ENCODE measurements around the gene SETBP1. TPM values are rescaled to one million over a fixed set of nuclear protein-coding genes. Genes with fewer than 3 reads are reported as not detected.

The SETBP1 gene
- total RNA-seq, 4 donors from 2014 or later, result 3.3 to 86.6 (median 16.3) TPM

DNA sequence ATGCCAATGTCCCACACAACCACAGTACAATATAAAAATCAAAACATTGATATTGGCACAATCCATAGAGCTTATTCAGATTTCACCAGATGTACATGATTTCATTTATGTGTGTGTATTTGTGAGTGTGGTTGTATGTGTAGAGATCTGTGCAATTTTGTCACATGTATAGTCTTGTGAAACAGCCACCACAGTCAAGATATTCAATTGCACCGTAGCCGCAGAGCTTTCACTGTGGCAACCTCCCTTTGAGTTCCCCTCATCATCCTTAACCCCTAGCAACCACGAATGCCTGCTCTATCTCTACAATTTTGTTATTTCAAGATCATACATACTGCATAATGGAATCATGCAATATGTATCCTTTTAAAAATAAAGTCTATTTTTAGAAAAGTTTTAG is 391.3 kb downstream of the SETBP1 start:
- H3K4me1 ChIP-seq, result no peaks in the 10 kb centered on the region
- no peaks in the 10 kb centered on the region for H3K27me3 ChIP-seq
- no peak for TF ChIP-seq POLR2A (IDR thresholded peaks at IDR 0.05)
- TF ChIP-seq, protein P1, sequence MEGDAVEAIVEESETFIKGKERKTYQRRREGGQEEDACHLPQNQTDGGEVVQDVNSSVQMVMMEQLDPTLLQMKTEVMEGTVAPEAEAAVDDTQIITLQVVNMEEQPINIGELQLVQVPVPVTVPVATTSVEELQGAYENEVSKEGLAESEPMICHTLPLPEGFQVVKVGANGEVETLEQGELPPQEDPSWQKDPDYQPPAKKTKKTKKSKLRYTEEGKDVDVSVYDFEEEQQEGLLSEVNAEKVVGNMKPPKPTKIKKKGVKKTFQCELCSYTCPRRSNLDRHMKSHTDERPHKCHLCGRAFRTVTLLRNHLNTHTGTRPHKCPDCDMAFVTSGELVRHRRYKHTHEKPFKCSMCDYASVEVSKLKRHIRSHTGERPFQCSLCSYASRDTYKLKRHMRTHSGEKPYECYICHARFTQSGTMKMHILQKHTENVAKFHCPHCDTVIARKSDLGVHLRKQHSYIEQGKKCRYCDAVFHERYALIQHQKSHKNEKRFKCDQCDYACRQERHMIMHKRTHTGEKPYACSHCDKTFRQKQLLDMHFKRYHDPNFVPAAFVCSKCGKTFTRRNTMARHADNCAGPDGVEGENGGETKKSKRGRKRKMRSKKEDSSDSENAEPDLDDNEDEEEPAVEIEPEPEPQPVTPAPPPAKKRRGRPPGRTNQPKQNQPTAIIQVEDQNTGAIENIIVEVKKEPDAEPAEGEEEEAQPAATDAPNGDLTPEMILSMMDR (IDR thresholded peaks at IDR 0.05), result no peak
- no peaks in the 10 kb centered on the region for H3K9me3 ChIP-seq
- no peak overlapping the region for H3K4me3 ChIP-seq
- DNase-seq, result no peak
- H3K27ac ChIP-seq, result no peak overlapping the region
- H3K36me3 ChIP-seq, result no peaks in the 10 kb centered on the region

DNA sequence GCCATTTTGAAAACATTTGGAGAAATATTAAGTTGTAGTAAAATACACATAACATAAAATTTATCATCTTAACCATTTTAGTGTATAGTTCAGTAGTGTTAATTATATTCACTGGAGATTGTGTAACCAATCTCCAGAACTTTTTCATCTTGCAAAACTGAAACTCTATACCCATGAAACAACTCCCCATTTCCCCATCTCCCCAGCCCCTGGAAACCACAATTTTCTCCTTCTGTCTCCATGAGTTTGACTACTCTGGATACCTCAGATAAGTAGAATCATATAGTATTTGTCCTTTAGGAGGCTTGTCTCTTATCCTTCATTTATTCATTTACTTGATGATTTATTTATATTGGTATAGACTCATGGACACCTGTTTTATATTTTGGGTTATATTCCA is 392.9 kb downstream of the SETBP1 start:
- Histone ChIP-seq H3K4me1 (no peaks in the 10 kb centered on the region), H3K27ac (no peak overlapping the region), H3K27me3 (no peaks in the 10 kb centered on the region), H3K36me3 (no peaks in the 10 kb centered on the region), H3K9me3 (no peaks in the 10 kb centered on the region), H3K4me3 (no peak overlapping the region)
- no peak for TF ChIP-seq POLR2A (IDR thresholded peaks at IDR 0.05)
- TF ChIP-seq, protein P1 (IDR thresholded peaks at IDR 0.05), result no peak
- DNase-seq, result no peak

DNA sequence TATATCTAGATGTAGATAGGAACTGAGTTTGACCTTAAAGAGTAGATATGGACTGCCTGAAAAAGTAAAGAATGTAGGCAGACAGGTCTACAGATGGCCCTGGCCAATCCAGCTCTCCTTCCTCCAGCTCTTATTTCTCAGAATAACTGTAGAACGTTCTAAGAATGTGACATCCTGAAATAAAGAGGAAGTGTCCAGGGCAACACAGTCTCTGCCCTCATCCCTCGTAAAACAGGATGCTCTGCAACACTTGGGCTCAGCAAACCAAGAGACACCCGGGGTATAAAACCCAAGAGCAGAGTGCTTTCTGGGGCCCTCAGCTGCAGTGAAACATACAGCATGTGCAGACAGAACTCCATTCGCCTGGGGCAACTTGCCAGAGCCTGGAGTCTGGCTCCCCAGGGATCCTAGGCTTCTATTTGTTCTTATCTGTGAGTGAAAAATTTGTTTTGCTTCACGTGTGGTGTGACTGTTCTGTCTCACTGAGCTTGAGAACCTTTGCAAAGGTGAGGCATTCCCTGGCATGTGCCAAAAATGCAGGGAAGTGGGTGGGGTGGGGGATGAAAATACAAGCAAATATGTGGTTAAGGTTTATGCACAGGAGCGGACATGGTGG is 401.0 kb downstream of the SETBP1 start:
- TF ChIP-seq POLR2A (IDR thresholded peaks at IDR 0.05), result no peak
- TF ChIP-seq, protein P1 (IDR thresholded peaks at IDR 0.05), result no peak
- H3K4me1 ChIP-seq, result no peaks in the 10 kb centered on the region
- H3K36me3 ChIP-seq, result no peaks in the 10 kb centered on the region
- no peaks in the 10 kb centered on the region for H3K27me3 ChIP-seq
- H3K4me3 ChIP-seq, result no peak overlapping the region
- no peak for DNase-seq
- H3K27ac ChIP-seq, result no peak overlapping the region
- no peaks in the 10 kb centered on the region for H3K9me3 ChIP-seq

DNA sequence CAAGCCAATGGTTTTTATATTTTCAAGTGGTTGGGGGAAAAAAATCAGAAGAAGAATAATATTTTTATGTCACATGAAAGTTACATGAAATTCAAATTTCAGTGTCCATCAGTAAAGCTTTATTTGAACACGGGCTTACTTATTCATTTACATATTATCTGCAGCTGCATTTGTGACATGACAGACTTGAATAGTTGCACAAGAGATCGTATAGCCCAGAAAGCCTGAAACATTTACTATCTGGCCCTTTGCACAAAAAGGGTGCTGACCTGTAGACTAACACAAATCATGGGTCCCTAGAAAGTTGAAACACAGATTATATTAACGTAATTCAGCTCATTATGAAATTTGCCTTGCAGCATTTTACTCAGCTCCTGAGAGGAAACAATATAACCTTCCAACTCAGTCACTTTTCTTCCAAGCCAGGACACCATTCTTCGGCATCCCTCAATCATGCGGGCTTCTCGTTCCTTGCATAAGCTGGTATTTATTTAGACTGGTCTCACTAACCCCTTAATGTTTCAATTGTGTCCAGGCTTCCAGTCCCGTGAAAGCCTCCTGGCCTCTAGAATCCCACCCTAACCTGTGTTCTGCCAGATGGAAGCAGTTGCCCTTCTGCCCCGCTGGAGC is 402.7 kb downstream of the SETBP1 start:
- TF ChIP-seq, protein P1 (IDR thresholded peaks at IDR 0.05), result no peak
- TF ChIP-seq POLR2A (IDR thresholded peaks at IDR 0.05), result no peak
- H3K27ac ChIP-seq, result no peak overlapping the region
- no peaks in the 10 kb centered on the region for H3K36me3 ChIP-seq
- no peaks in the 10 kb centered on the region for H3K4me1 ChIP-seq
- H3K9me3 ChIP-seq, result no peaks in the 10 kb centered on the region
- H3K27me3 ChIP-seq, result no peaks in the 10 kb centered on the region
- no peak for DNase-seq
- no peak overlapping the region for H3K4me3 ChIP-seq

DNA sequence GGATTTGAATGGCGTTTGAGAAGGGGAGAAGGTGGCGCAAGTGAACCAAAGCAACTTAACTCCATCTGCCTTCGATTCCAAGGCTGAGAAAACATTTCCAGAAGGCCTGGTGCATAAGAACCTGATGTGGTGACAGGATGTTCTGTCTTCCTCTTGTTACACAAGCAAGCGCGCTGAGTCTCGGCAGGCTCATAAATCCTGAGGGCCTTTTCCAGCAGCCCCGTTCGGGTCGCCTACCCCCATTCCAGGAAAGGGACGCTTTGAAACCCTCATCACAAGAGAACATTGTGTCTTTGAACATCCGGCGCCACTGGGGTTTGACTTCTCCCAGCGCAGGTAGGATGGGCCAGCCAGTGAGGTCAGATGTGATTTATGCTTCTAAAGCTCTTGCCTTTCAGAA is 403.5 kb downstream of the SETBP1 start:
- no peaks in the 10 kb centered on the region for H3K9me3 ChIP-seq
- TF ChIP-seq, protein P1 (IDR thresholded peaks at IDR 0.05), result no peak
- no peak for TF ChIP-seq POLR2A (IDR thresholded peaks at IDR 0.05)
- no peaks in the 10 kb centered on the region for H3K27me3 ChIP-seq
- H3K36me3 ChIP-seq, result no peaks in the 10 kb centered on the region
- H3K27ac ChIP-seq, result no peak overlapping the region
- H3K4me1 ChIP-seq, result no peaks in the 10 kb centered on the region
- no peak overlapping the region for H3K4me3 ChIP-seq
- DNase-seq, result no peak
